ENCODE data around the gene NIT2. TPM values are rescaled to one million over a fixed set of nuclear protein-coding genes. Genes with fewer than 3 reads are reported as not detected.
A peak's percentile ranks its signal among the peaks of the same experiment; 100 is the strongest.
"Not testable (repeated sequence)": the region's sequence is repeated elsewhere in the genome, so short reads cannot be mapped to it uniquely, and the experiment has no call there.

NIT2 gene
- total RNA-seq, 1 donor from 2014 or later, result 34.0 TPM

- DNase-seq (ENCODE audit: low spot score) (no peak), ATAC-seq (peak; percentile 5)
- intact Hi-C loops (cut with DNase I), result no loop called here
Observed at GRCh38 chr3:100333970-100334487, 528 bp upstream of the NIT2 start.

- peak; percentile 13 for ATAC-seq
- no peak for DNase-seq (ENCODE audit: low spot score)
- intact Hi-C loops (cut with DNase I), result no loop called here
Observed at GRCh38 chr3:100335434-100335833, 877 bp downstream of the NIT2 start.

- intact Hi-C loops (cut with DNase I); DNase-seq (ENCODE audit: low spot score): not testable (repeated sequence)
Observed at GRCh38 chr3:100336229-100336628, 1.7 kb downstream of the NIT2 start.

GRCh38 chr3:100338911-100339310, 4.4 kb downstream of the NIT2 start:
- intact Hi-C loops (cut with DNase I), result no loop called here
- ATAC-seq (no peak), DNase-seq (ENCODE audit: low spot score) (no peak)

More at GRCh38 chr3:100336229-100336628, 1.7 kb downstream of the NIT2 start:
- ATAC-seq, result not testable (repeated sequence)

- intact Hi-C loops (cut with DNase I), result no loop called here
- DNase-seq (ENCODE audit: low spot score) (no peak), ATAC-seq (no peak)
Observed at GRCh38 chr3:100339786-100340185, 5.2 kb downstream of the NIT2 start.

GRCh38 chr3:100340527-100340926, 6.0 kb downstream of the NIT2 start:
- intact Hi-C loops (cut with DNase I), result no loop called here
- no peak for DNase-seq (ENCODE audit: low spot score)
- no peak for ATAC-seq

GRCh38 chr3:100348727-100349126, 14.2 kb downstream of the NIT2 start:
- intact Hi-C loops (cut with DNase I), result no loop called here
- ATAC-seq (no peak), DNase-seq (ENCODE audit: low spot score) (no peak)

GRCh38 chr3:100351770-100352169, 17.2 kb downstream of the NIT2 start:
- intact Hi-C loops (cut with DNase I); ATAC-seq; DNase-seq (ENCODE audit: low spot score): not testable (repeated sequence)

GRCh38 chr3:100352296-100353231, 18.0 kb downstream of the NIT2 start:
- intact Hi-C loops (cut with DNase I), result no loop called here
- ATAC-seq, result no peak

GRCh38 chr3:100354850-100355249, 20.3 kb downstream of the NIT2 start:
- ATAC-seq (no peak), DNase-seq (ENCODE audit: low spot score) (no peak)
- intact Hi-C loops (cut with DNase I), result no loop called here

More at GRCh38 chr3:100352296-100353231, 18.0 kb downstream of the NIT2 start:
- DNase-seq (ENCODE audit: low spot score), result no peak

- intact Hi-C loops (cut with DNase I), result no loop called here
- ATAC-seq, result no peak
- no peak for DNase-seq (ENCODE audit: low spot score)
Observed at GRCh38 chr3:100358413-100358812, 23.9 kb downstream of the NIT2 start.

GRCh38 chr3:100359035-100359434, 24.5 kb downstream of the NIT2 start:
- intact Hi-C loops (cut with DNase I), result no loop called here
- ATAC-seq (no peak), DNase-seq (ENCODE audit: low spot score) (no peak)

- ATAC-seq, result no peak
- no peak for DNase-seq (ENCODE audit: low spot score)
- intact Hi-C loops (cut with DNase I), result no loop called here
Observed at GRCh38 chr3:100360757-100361496, 26.4 kb downstream of the NIT2 start.

- no peak for DNase-seq (ENCODE audit: low spot score)
- intact Hi-C loops (cut with DNase I), result no loop called here
Observed at GRCh38 chr3:100361897-100362296, 27.3 kb downstream of the NIT2 start.

GRCh38 chr3:100364421-100364820, 29.9 kb downstream of the NIT2 start:
- DNase-seq (ENCODE audit: low spot score) (no peak), ATAC-seq (no peak)
- intact Hi-C loops (cut with DNase I), result no loop called here

More at GRCh38 chr3:100361897-100362296, 27.3 kb downstream of the NIT2 start:
- ATAC-seq, result no peak

- intact Hi-C loops (cut with DNase I), result no loop called here
- DNase-seq (ENCODE audit: low spot score) (no peak), ATAC-seq (no peak)
Observed at GRCh38 chr3:100366424-100366823, 31.9 kb downstream of the NIT2 start.

- intact Hi-C loops (cut with DNase I), result no loop called here
- ATAC-seq, result no peak
- DNase-seq (ENCODE audit: low spot score), result no peak
Observed at GRCh38 chr3:100368441-100368840, 33.9 kb downstream of the NIT2 start.

GRCh38 chr3:100370756-100371155, 36.2 kb downstream of the NIT2 start:
- ATAC-seq (no peak), DNase-seq (ENCODE audit: low spot score) (no peak)
- intact Hi-C loops (cut with DNase I), result no loop called here

- DNase-seq (ENCODE audit: low spot score) (no peak), ATAC-seq (no peak)
- intact Hi-C loops (cut with DNase I), result no loop called here
Observed at GRCh38 chr3:100374521-100374920, 40.0 kb downstream of the NIT2 start.

GRCh38 chr3:100376301-100376700, 41.7 kb downstream of the NIT2 start:
- intact Hi-C loops (cut with DNase I), result no loop called here
- no peak for ATAC-seq
- DNase-seq (ENCODE audit: low spot score), result no peak
